Sigmoid colon (tissue), 7 donors: ENCODE measurements around the gene GADD45B. TPM values are rescaled to one million over a fixed set of nuclear protein-coding genes. Genes with fewer than 3 reads are reported as not detected.
A peak's percentile ranks its signal among the peaks of the same experiment; 100 is the strongest.

Experiments
- DNase-seq: peaks from one replicate; pipeline ENCODE4 v3.0.0-alpha.2; 2019
- H3K27ac ChIP-seq, 4 donors: fragments of 200-600 bp; sonication (generic); one replicate each; pipeline ENCODE4 v1.5.1; 2016 to 2019; ENCODE audit warnings: mild to moderate bottlenecking in 1 of 4
- H3K27me3 ChIP-seq, 3 donors: fragments of 200-600 bp; sonication (generic); one replicate each; pipeline ENCODE4 v1.5.1; 2019; ENCODE audit warnings: mild to moderate bottlenecking in 1 of 3
- H3K36me3 ChIP-seq, 4 donors: fragments of 200-600 bp; sonication (generic); one replicate each; pipeline ENCODE4 v1.5.1; 2016 to 2019
- H3K4me1 ChIP-seq, 4 donors: fragments of 200-600 bp; sonication (generic); one replicate each; pipeline ENCODE4 v1.5.1; 2017 to 2019
- H3K4me3 ChIP-seq, 4 donors: fragments of 200-600 bp; sonication (generic); one replicate each; pipeline ENCODE4 v1.5.1; 2017 to 2019; ENCODE audit warnings: mild to moderate bottlenecking in 2 of 4, moderate library complexity in 1 of 4
- H3K9me3 ChIP-seq, 4 donors: fragments of 200-600 bp in 3 of 4; sonication (generic) in 3 of 4; one replicate each; pipeline versions ENCODE4 v1.5.1 to v1.6.1; 2013 to 2019
- EP300 ChIP-seq, 4 donors: sonication (generic); formaldehyde crosslinking; IDR thresholded peaks; one replicate each; pipeline ENCODE4 v1.6.1; 2017; ENCODE audit warnings: antibody characterized with exemption in 4 of 4
- POLR2A ChIP-seq, 2 donors: fragments of 450-650 bp; IDR thresholded peaks; one replicate each; pipeline ENCODE4 v1.6.1; 2016; ENCODE audit warnings: antibody characterized with exemption in 2 of 2, mild to moderate bottlenecking in 2 of 2, moderate library complexity in 2 of 2
- POLR2AphosphoS5 ChIP-seq, 4 donors: sonication (generic); formaldehyde crosslinking; IDR thresholded peaks; one replicate each; pipeline ENCODE4 v1.6.1; 2017; ENCODE audit warnings: antibody characterized with exemption in 4 of 4
- WGBS, 2 donors: extraction: QIAGEN DNeasy Blood & Tissue Kit; methylation state at CpG; one replicate each; pipeline ENCODE4 v1.1.7; 2013; 5-methylcytosine and 5-hydroxymethylcytosine counted together
- intact Hi-C: fragments of 100-400 bp; cut with DNase I; formaldehyde crosslinking; loops from one replicate; pipeline ENCODE4 v1.15.1; 2023
- polyA plus RNA-seq, 3 donors: library from polyadenylated mRNA; stranded (reverse); fragments of 200-250 nt; gene quantifications; one replicate each; pipeline ENCODE4 v1.2.3, GENCODE V29; 2013
- total RNA-seq, 4 donors: library from RNA; depleted of rRNA; stranded (reverse); fragments of >200 nt; gene quantifications; one replicate each; pipeline ENCODE4 v1.1.0, GENCODE V29; 2016
- TF ChIP-seq, protein P1 (sequence below), 4 experiments: fragments of 450-650 bp in 3 of 4; fragments of 200-600 bp in 1 of 4; IDR thresholded peaks; one replicate each; pipeline ENCODE4 v1.5.1; 2016 to 2019; ENCODE audit warnings: antibody characterized with exemption in 4 of 4, mild to moderate bottlenecking in 3 of 4, moderate library complexity in 2 of 4
- donor health status: healthy with polysubstance abuse.
- donor health status: Bipolar disorder and iron deficiency.
- donor health status: healthy.

The GADD45B gene
- total and polyA plus RNA-seq, 7 donors = 25.0 to 708 (median 82.0) TPM

DNA sequence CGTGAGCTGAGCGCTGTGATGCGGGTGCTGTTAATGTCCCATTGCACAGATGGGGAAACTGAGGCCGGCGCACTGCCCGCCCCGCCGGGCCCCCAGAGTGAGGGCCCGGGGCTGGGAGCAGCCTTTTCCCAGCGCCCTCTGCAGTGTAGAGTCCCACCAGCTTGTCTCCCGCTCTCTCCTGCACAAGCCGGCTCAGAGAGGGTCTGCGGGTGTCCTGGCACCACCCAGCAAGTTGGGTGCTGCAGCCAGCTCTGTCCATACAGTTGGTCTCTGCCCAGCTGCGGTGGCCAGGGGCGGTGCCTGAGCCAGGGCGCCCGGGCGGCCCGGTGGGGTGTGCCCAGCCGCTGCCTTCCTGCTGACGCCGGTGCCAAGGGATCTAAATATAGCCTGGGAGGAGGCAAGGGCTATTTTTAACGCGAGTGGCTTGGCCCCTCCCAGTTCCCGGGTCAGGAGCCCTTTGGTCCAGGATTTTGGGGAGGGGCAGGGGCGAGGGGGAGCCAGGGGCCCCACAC lies 19.3 kb downstream of the GADD45B start:
- Histone ChIP-seq H3K36me3 (no peaks in the 10 kb centered on the region), H3K9me3 (no peaks in the 10 kb centered on the region), H3K27ac (peak overlapping the region; percentile 77 to 94 (median 84)), H3K4me3 (peak overlapping the region; percentile 34 to 62 (median 52)), H3K27me3 (no peaks in the 10 kb centered on the region), H3K4me1 (peaks cover 0 to 34% (median 24%) of the 10 kb centered on the region in 4 donors)
- WGBS, 2 donors = 1 to 2% methylated on average over 26 of the region's 26 CpGs
- intact Hi-C loops = loop anchor here (1.0 to 2.0 kb wide), 3 partner anchors 16 to 84 kb away; no protein-coding TSS in a partner anchor
- peak; percentile 93 for DNase-seq
- TF ChIP-seq EP300 (IDR thresholded peaks at IDR 0.05) (peak in 2 of 4 donors; percentile 32 to 63), POLR2AphosphoS5 (IDR thresholded peaks at IDR 0.05) (peak in 2 of 4 donors; percentile 15 to 24), POLR2A (IDR thresholded peaks at IDR 0.05) (no peak)
- TF ChIP-seq, protein P1, sequence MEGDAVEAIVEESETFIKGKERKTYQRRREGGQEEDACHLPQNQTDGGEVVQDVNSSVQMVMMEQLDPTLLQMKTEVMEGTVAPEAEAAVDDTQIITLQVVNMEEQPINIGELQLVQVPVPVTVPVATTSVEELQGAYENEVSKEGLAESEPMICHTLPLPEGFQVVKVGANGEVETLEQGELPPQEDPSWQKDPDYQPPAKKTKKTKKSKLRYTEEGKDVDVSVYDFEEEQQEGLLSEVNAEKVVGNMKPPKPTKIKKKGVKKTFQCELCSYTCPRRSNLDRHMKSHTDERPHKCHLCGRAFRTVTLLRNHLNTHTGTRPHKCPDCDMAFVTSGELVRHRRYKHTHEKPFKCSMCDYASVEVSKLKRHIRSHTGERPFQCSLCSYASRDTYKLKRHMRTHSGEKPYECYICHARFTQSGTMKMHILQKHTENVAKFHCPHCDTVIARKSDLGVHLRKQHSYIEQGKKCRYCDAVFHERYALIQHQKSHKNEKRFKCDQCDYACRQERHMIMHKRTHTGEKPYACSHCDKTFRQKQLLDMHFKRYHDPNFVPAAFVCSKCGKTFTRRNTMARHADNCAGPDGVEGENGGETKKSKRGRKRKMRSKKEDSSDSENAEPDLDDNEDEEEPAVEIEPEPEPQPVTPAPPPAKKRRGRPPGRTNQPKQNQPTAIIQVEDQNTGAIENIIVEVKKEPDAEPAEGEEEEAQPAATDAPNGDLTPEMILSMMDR (IDR thresholded peaks at IDR 0.05) = no peak

DNA sequence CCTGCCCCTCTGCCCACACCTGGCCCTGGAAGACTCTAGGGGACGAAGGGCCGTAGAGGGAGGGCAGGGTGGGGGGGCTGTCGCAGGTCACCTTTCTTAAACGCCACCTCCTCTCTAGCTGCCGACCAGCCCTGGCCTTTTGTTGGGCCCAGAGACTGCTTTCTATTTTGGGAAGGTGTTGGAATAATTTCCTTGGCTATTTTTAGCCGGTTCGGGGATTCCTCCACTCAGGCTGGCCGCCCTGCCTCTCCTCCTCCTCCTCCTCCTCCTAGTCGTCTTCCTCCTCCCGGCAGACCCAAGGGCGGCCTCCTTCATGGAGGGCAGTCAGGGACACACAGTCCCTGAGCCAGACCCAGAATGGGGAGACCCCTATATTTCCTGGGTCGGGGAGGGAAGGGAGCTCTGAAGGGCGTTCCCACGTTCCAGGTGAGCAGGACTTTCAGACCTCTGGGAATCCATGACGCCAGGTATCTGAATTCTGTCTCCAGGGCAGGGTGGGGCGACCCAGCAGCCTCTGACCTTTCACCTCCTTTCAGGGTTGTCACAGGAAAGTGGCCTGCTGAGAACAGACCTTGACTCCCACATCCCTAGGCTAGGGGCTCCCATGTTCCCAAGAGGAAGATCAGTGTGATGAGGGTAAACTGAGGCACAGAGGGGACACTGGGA lies 19.9 kb downstream of the GADD45B start:
- peak overlapping the region; percentile 34 to 62 (median 52) for H3K4me3 ChIP-seq
- peak overlapping the region; percentile 77 to 94 (median 84) for H3K27ac ChIP-seq
- TF ChIP-seq, protein P1 (IDR thresholded peaks at IDR 0.05) = no peak
- TF ChIP-seq POLR2AphosphoS5 (IDR thresholded peaks at IDR 0.05) (no peak), EP300 (IDR thresholded peaks at IDR 0.05) (no peak), POLR2A (IDR thresholded peaks at IDR 0.05) (no peak)
- intact Hi-C loops = loop anchor here (1.0 to 2.0 kb wide), 3 partner anchors 17 to 84 kb away; no protein-coding TSS in a partner anchor
- peak; percentile 80 for DNase-seq
- no peaks in the 10 kb centered on the region for H3K9me3 ChIP-seq
- H3K36me3 ChIP-seq = no peaks in the 10 kb centered on the region
- peaks cover 0 to 2% (median 0%) of the 10 kb centered on the region in 3 donors for H3K27me3 ChIP-seq
- peaks cover 0 to 34% (median 25%) of the 10 kb centered on the region in 4 donors for H3K4me1 ChIP-seq
- WGBS, 2 donors = 8 to 32% methylated on average over 16 of the region's 16 CpGs

DNA sequence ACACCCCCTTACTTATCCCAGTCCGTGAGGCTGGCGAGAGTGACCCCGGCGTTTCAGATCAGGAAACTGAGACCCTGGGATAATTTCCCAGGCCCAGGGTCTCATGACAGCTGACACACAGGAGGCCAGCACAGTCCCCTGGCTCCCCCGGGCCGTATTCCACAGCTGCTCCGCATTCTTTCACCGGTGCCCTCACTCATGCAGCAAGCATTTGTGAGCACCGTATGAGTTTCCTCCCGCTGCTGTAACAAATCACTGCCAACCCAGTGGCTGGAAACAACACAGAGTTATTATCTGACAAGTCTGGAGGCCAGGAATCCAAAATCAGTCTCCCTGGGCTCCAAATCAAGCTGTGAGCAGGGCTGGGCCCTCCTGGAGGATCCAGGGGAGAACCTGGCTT lies 21.3 kb downstream of the GADD45B start:
- no peak for DNase-seq
- H3K27ac ChIP-seq = no peak overlapping the region
- peaks cover 0 to 4% (median 0%) of the 10 kb centered on the region in 3 donors for H3K27me3 ChIP-seq
- TF ChIP-seq EP300 (IDR thresholded peaks at IDR 0.05) (no peak), POLR2A (IDR thresholded peaks at IDR 0.05) (no peak)
- TF ChIP-seq, protein P1 (IDR thresholded peaks at IDR 0.05) = no peak
- intact Hi-C loops = no loop called here
- no peak overlapping the region for H3K4me3 ChIP-seq
- H3K4me1 ChIP-seq = peaks cover 0 to 25% (median 22%) of the 10 kb centered on the region in 4 donors
- H3K36me3 ChIP-seq = no peaks in the 10 kb centered on the region
- H3K9me3 ChIP-seq = no peaks in the 10 kb centered on the region
- 93 to 95% methylated on average over 10 of the region's 10 CpGs for WGBS, 2 donors

DNA sequence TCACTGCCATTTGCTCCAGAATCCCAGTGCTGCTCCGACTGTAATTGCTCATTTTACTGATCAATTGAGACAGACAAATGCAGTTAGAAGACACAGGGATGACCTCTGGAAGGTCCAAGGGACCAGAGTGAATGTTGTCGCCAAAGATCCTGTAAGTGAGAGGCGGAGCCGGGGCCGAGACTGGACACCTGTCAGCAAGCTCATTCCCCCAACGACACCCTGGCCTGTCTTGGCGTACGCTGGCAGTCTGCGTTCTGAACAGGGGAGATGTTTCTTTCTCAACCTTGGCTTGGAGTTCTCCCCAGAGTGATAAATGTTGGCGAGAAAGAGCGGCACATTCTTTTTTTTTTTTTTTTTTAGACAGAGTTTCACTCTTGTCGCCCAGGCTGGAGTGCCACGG lies 24.2 kb downstream of the GADD45B start:
- Histone ChIP-seq H3K27ac (no peak overlapping the region), H3K36me3 (no peaks in the 10 kb centered on the region), H3K4me3 (no peak overlapping the region), H3K9me3 (no peaks in the 10 kb centered on the region), H3K4me1 (peaks cover 0 to 13% (median 11%) of the 10 kb centered on the region in 4 donors), H3K27me3 (peaks cover 0 to 4% (median 0%) of the 10 kb centered on the region in 3 donors)
- TF ChIP-seq POLR2AphosphoS5 (IDR thresholded peaks at IDR 0.05) (no peak), EP300 (IDR thresholded peaks at IDR 0.05) (no peak), POLR2A (IDR thresholded peaks at IDR 0.05) (no peak)
- TF ChIP-seq, protein P1 (IDR thresholded peaks at IDR 0.05) = no peak
- DNase-seq = no peak
- 80 to 93% methylated on average over 13 of the region's 13 CpGs for WGBS, 2 donors
- intact Hi-C loops = no loop called here
